CD14-positive monocyte (primary cell): ENCODE results near the gene AKAP6. TPM values are rescaled to one million over a fixed set of nuclear protein-coding genes. Genes with fewer than 3 reads are reported as not detected.

Source experiments
- DNase-seq, 3 donors: peaks; one replicate each; pipeline ENCODE4 v3.0.0-alpha.2; 2011 to 2022
- H2AFZ ChIP-seq: 2 replicates; pipeline ENCODE4 v1.6.0; 2012; ENCODE audit warnings: mild to moderate bottlenecking, low read depth, low read length, inconsistent platforms; ENCODE audit not compliant: insufficient read depth, poor library complexity, severe bottlenecking
- H3K27ac ChIP-seq, 2 donors: 1 replicate in 1 of 2; 2 replicates in 1 of 2; pipeline ENCODE4 v1.5.1; 2012 to 2013; ENCODE audit warnings: low read length in 2 of 2, control low read depth in 1 of 2, inconsistent platforms in 1 of 2, low read depth in 1 of 2, mild to moderate bottlenecking in 1 of 2
- H3K27me3 ChIP-seq, 2 donors: one replicate each; pipeline versions ENCODE4 v1.6.0 to v1.6.1; 2011 to 2013; ENCODE audit warnings: low read length in 2 of 2; ENCODE audit not compliant: control insufficient read depth in 2 of 2, insufficient read depth in 2 of 2
- H3K36me3 ChIP-seq, 2 donors: replicated peaks in 1 of 2; 1 replicate in 1 of 2; 2 replicates in 1 of 2; pipeline versions ENCODE4 v1.5.1 to v1.6.1; 2012 to 2013; ENCODE audit warnings: low read length in 2 of 2, control low read depth in 1 of 2, inconsistent platforms in 1 of 2, mild to moderate bottlenecking in 1 of 2; ENCODE audit not compliant: insufficient read depth in 2 of 2, control insufficient read depth in 1 of 2
- H3K4me1 ChIP-seq, 2 donors: 1 replicate in 1 of 2; 2 replicates in 1 of 2; pipeline versions ENCODE4 v1.5.1 to v1.6.1; 2012 to 2013; ENCODE audit warnings: low read length in 2 of 2, control low read depth in 1 of 2, inconsistent platforms in 1 of 2, mild to moderate bottlenecking in 1 of 2, moderate library complexity in 1 of 2; ENCODE audit not compliant: insufficient read depth in 2 of 2, control insufficient read depth in 1 of 2
- H3K4me2 ChIP-seq: replicated peaks from 2 replicates; pipeline ENCODE3; 2012; ENCODE audit warnings: low read length, moderate library complexity, mild to moderate bottlenecking; ENCODE audit not compliant: poor library complexity, severe bottlenecking; ENCODE audit errors: extremely low read depth
- H3K4me3 ChIP-seq, 3 experiments: fragments of 200-600 bp in 1 of 3; sonication (generic) in 1 of 3; replicated peaks in 1 of 3; 1 replicate in 2 of 3; 2 replicates in 1 of 3; pipeline ENCODE4 v1.5.1; 2011 to 2013; ENCODE audit warnings: low read length in 3 of 3, mild to moderate bottlenecking in 3 of 3, control low read depth in 2 of 3, low read depth in 2 of 3, inconsistent platforms in 1 of 3, moderate library complexity in 1 of 3
- H3K79me2 ChIP-seq: 2 replicates; pipeline ENCODE4 v1.6.0; 2012; ENCODE audit warnings: mild to moderate bottlenecking, control low read depth, inconsistent platforms, low read length, moderate library complexity; ENCODE audit not compliant: insufficient read depth
- H3K9ac ChIP-seq: 2 replicates; pipeline ENCODE4 v1.6.0; 2017; ENCODE audit warnings: low read length, mild to moderate bottlenecking; ENCODE audit not compliant: insufficient read depth, poor library complexity, severe bottlenecking
- H3K9me3 ChIP-seq, 2 donors: replicated peaks in 1 of 2; 1 replicate in 1 of 2; 2 replicates in 1 of 2; pipeline versions ENCODE4 v1.5.1 to v1.6.1; 2012 to 2013; ENCODE audit warnings: low read length in 2 of 2, control low read depth in 1 of 2; ENCODE audit not compliant: control insufficient read depth in 1 of 2, insufficient read depth in 1 of 2
- H4K20me1 ChIP-seq: 2 replicates; pipeline ENCODE4 v1.6.0; 2012; ENCODE audit warnings: mild to moderate bottlenecking, low read length, control low read depth, moderate library complexity; ENCODE audit not compliant: insufficient read depth
- H3K27ac Mint-ChIP-seq, 7 donors: one replicate each; pipeline ENCODE4 v1.8.0; 2020; ENCODE audit warnings: mild to moderate bottlenecking in 7 of 7, mixed read lengths in 7 of 7, moderate library complexity in 6 of 7, inconsistent platforms in 2 of 7
- H3K27me3 Mint-ChIP-seq, 3 donors: one replicate each; pipeline ENCODE4 v1.8.0; 2021 to 2022; ENCODE audit warnings: low read depth in 3 of 3, mild to moderate bottlenecking in 3 of 3, mixed read lengths in 3 of 3, moderate library complexity in 3 of 3, inconsistent platforms in 1 of 3
- H3K36me3 Mint-ChIP-seq, 2 donors: one replicate each; pipeline ENCODE4 v1.8.0; 2020; ENCODE audit warnings: mixed read lengths in 2 of 2, inconsistent platforms in 1 of 2, mild to moderate bottlenecking in 1 of 2
- H3K4me1 Mint-ChIP-seq: one replicate; pipeline ENCODE4 v1.8.0; 2020; ENCODE audit warnings: mild to moderate bottlenecking, mixed read lengths
- H3K4me3 Mint-ChIP-seq, 2 donors: one replicate each; pipeline ENCODE4 v1.8.0; 2020; ENCODE audit warnings: mild to moderate bottlenecking in 2 of 2, mixed read lengths in 2 of 2, moderate library complexity in 1 of 2
- H3K9me3 Mint-ChIP-seq, 7 donors: one replicate each; pipeline ENCODE4 v1.8.0; 2020 to 2022; ENCODE audit warnings: mixed read lengths in 7 of 7, mild to moderate bottlenecking in 6 of 7, moderate library complexity in 6 of 7, inconsistent platforms in 2 of 7
- WGBS: methylation state at CpG from one replicate; pipeline ENCODE4 v1.1.5; 2013; ENCODE audit warnings: missing lambda C conversion rate; ENCODE audit not compliant: insufficient coverage; 5-methylcytosine and 5-hydroxymethylcytosine counted together
- intact Hi-C, 2 donors: fragments of 100-400 bp; cut with micrococcal nuclease; formaldehyde crosslinking; loops; one replicate each; pipeline versions ENCODE4 v1.15.0 to v1.15.1; 2023
- polyA plus RNA-seq, 3 donors: library from polyadenylated mRNA; depleted of rRNA in 1 of 3; unstranded in 2 of 3; stranded (reverse) in 1 of 3; fragments of 300-500 nt in 2 of 3; fragments of >200 nt in 1 of 3; fragmentation: Illumina TruSeq in 2 of 3; gene quantifications; 1 replicate in 2 of 3; 2 replicates in 1 of 3; pipeline ENCODE4 v1.2.3, GENCODE V29; 2012 to 2021
- TF ChIP-seq, protein P1 (sequence below): fragments of 200-600 bp; IDR thresholded peaks from one replicate; pipeline ENCODE4 v1.8.0; 2022; ENCODE audit warnings: antibody characterized with exemption, mild to moderate bottlenecking

The AKAP6 gene
- polyA plus RNA-seq, 3 donors = not detected

- H3K4me1 Mint-ChIP-seq = no peaks in the 10 kb centered on the region
- TF ChIP-seq, protein P1, sequence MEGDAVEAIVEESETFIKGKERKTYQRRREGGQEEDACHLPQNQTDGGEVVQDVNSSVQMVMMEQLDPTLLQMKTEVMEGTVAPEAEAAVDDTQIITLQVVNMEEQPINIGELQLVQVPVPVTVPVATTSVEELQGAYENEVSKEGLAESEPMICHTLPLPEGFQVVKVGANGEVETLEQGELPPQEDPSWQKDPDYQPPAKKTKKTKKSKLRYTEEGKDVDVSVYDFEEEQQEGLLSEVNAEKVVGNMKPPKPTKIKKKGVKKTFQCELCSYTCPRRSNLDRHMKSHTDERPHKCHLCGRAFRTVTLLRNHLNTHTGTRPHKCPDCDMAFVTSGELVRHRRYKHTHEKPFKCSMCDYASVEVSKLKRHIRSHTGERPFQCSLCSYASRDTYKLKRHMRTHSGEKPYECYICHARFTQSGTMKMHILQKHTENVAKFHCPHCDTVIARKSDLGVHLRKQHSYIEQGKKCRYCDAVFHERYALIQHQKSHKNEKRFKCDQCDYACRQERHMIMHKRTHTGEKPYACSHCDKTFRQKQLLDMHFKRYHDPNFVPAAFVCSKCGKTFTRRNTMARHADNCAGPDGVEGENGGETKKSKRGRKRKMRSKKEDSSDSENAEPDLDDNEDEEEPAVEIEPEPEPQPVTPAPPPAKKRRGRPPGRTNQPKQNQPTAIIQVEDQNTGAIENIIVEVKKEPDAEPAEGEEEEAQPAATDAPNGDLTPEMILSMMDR = no peak
- Histone ChIP-seq H3K79me2 (no peaks in the 10 kb centered on the region), H3K27me3 (no peaks in the 10 kb centered on the region), H3K4me2 (no peak overlapping the region), H3K9ac (no peak overlapping the region), H3K9me3 (no peaks in the 10 kb centered on the region), H3K4me1 (no peaks in the 10 kb centered on the region), H3K27ac (no peak overlapping the region), H3K4me3 (no peak overlapping the region), H3K36me3 (no peaks in the 10 kb centered on the region), H4K20me1 (no peaks in the 10 kb centered on the region), H2AFZ (no peak overlapping the region)
- intact Hi-C loops = no loop called here
- H3K4me3 Mint-ChIP-seq = no peak overlapping the region
- no peak for DNase-seq
- H3K9me3 Mint-ChIP-seq = peaks cover 0 to 1% (median 0%) of the 10 kb centered on the region in 7 donors
- H3K36me3 Mint-ChIP-seq = no peaks in the 10 kb centered on the region
- no peak overlapping the region for H3K27ac Mint-ChIP-seq
- WGBS = 83% methylated on average over 1 of the region's 1 CpG
- peaks cover 1 to 2% (median 2%) of the 10 kb centered on the region in 3 donors for H3K27me3 Mint-ChIP-seq
Observed at GRCh38 chr14:32300136-32300535, 29.0 kb upstream of the AKAP6 start.

DNA sequence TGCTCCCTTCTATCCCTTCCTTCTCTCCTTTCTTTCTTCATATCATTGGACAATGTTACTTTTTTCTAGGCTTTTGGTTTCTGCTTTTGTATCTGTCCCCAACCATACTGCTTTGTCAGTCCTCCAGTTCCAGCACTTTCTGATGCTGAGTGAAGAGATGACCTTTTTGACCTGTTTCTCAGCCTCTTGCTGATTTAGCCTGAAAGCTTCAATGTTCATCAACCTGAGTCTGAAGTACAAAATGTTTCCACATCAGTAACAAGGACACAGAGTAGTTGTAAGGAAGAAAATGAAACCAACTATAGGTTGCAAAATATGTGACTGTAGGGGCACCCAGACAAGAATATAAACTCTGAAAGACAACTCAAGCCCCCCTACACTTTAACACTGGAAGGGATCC lies 25.2 kb upstream of the AKAP6 start:
- Histone ChIP-seq H3K27me3 (no peaks in the 10 kb centered on the region), H3K4me2 (no peak overlapping the region), H3K9me3 (no peaks in the 10 kb centered on the region), H3K79me2 (no peaks in the 10 kb centered on the region), H3K27ac (no peak overlapping the region), H3K9ac (no peak overlapping the region), H3K36me3 (no peaks in the 10 kb centered on the region), H3K4me1 (no peaks in the 10 kb centered on the region), H2AFZ (no peak overlapping the region), H4K20me1 (no peaks in the 10 kb centered on the region), H3K4me3 (no peak overlapping the region)
- Mint-ChIP-seq H3K36me3 (no peaks in the 10 kb centered on the region), H3K4me1 (no peaks in the 10 kb centered on the region), H3K27ac (no peak overlapping the region), H3K27me3 (peaks cover 0 to 2% (median 1%) of the 10 kb centered on the region in 3 donors), H3K9me3 (peaks cover 0 to 4% (median 1%) of the 10 kb centered on the region in 7 donors), H3K4me3 (no peak overlapping the region)
- intact Hi-C loops = no loop called here
- no peak for DNase-seq
- TF ChIP-seq, protein P1 = no peak
